ENCODE results near the gene AFG3L2.
A peak's percentile ranks its signal among the peaks of the same experiment; 100 is the strongest.

The AFG3L2 gene

GRCh38 chr18:12283666-12284065 lies 93.4 kb downstream of the AFG3L2 start:
- TF ChIP-seq CTCF (IDR thresholded peaks at IDR 0.05; ENCODE audit: low read depth, low read length, missing control alignments) = no peak
- DNase-seq (ENCODE audit: extremely low read depth, low read depth) = no peak
- H3K4me3 ChIP-seq (replicated peaks; ENCODE audit: low read depth, low read length) = no peak overlapping the region

GRCh38 chr18:12283256-12283655 lies 93.8 kb downstream of the AFG3L2 start:
- peak; percentile 39 for TF ChIP-seq CTCF (IDR thresholded peaks at IDR 0.05; ENCODE audit: low read depth, low read length, missing control alignments)
- no peak overlapping the region for H3K4me3 ChIP-seq (replicated peaks; ENCODE audit: low read depth, low read length)
- no peak for DNase-seq (ENCODE audit: extremely low read depth, low read depth)

DNA sequence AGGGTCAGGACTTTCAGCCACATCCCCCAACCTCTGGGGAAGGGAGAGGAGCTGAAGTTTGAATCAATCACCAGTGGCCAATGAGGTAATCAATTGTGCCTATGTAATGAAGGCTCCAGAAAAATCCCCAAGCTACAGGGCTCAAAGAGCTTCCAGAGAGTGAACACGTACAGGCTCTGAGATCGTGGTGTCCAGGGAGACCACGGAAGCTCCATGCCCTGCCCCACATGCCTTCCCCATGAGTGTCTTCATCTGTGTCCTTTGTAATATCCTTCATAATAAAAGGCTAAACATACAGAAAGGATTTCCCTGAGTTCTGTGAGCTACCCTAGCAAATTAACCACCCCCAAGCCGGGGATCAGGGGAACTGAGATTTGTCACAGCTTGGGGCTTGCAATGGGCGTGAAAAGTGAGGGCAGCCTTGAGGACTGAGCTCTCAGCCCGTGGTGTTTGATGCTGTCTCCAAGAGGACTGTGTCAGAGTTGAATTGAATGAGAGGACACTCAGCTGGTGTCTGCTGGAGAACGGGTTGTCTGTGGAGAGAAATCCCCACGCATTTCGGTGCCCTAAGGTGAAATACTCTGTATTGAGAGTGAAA lies 94.5 kb downstream of the AFG3L2 start:
- no peak for DNase-seq (ENCODE audit: extremely low read depth, low read depth)
- no peak overlapping the region for H3K4me3 ChIP-seq (replicated peaks; ENCODE audit: low read depth, low read length)
- TF ChIP-seq CTCF (IDR thresholded peaks at IDR 0.05; ENCODE audit: low read depth, low read length, missing control alignments) = no peak

DNA sequence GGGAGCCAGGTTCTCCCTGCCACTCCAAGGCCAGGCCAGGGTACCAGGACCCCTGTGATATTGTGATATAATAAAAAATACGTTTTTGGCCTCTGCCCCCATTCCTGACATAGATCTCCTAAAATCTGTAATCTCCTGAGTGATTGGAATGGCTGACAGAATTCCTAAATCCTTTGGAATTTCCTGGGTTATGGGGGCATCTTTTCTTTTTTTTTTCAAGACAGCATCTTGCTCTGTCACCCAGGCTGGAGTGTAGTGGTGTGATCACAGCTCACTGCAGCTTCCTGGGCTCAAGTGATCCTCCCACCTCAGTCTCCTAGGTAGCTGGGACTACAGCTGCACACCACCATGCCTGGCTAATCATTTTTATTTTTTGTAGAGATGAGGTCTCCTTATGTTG lies 95.2 kb downstream of the AFG3L2 start:
- H3K4me3 ChIP-seq (replicated peaks; ENCODE audit: low read depth, low read length) = no peak overlapping the region
- no peak for DNase-seq (ENCODE audit: extremely low read depth, low read depth)
- TF ChIP-seq CTCF (IDR thresholded peaks at IDR 0.05; ENCODE audit: low read depth, low read length, missing control alignments) = no peak

- no peak for TF ChIP-seq CTCF (IDR thresholded peaks at IDR 0.05; ENCODE audit: low read depth, low read length, missing control alignments)
- DNase-seq (ENCODE audit: extremely low read depth, low read depth) = no peak
- H3K4me3 ChIP-seq (replicated peaks; ENCODE audit: low read depth, low read length) = peak overlapping the region; percentile 45
Observed at GRCh38 chr18:12279781-12280531, 97.1 kb downstream of the AFG3L2 start.
